HG03280 (cell line): Measurements from ENCODE around the gene EDN1.
"Not testable (repeated sequence)": the region's sequence is repeated elsewhere in the genome, so short reads cannot be mapped to it uniquely, and the experiment has no call there.

ENCODE experiments used
- ATAC-seq: cut with Tn5 transposase; IDR thresholded peaks from one replicate; pipeline ENCODE4 v1.9.1; 2021; ENCODE audit warnings: mild to moderate bottlenecking, moderate library complexity; ENCODE audit not compliant: unreplicated experiment

EDN1 gene

DNA sequence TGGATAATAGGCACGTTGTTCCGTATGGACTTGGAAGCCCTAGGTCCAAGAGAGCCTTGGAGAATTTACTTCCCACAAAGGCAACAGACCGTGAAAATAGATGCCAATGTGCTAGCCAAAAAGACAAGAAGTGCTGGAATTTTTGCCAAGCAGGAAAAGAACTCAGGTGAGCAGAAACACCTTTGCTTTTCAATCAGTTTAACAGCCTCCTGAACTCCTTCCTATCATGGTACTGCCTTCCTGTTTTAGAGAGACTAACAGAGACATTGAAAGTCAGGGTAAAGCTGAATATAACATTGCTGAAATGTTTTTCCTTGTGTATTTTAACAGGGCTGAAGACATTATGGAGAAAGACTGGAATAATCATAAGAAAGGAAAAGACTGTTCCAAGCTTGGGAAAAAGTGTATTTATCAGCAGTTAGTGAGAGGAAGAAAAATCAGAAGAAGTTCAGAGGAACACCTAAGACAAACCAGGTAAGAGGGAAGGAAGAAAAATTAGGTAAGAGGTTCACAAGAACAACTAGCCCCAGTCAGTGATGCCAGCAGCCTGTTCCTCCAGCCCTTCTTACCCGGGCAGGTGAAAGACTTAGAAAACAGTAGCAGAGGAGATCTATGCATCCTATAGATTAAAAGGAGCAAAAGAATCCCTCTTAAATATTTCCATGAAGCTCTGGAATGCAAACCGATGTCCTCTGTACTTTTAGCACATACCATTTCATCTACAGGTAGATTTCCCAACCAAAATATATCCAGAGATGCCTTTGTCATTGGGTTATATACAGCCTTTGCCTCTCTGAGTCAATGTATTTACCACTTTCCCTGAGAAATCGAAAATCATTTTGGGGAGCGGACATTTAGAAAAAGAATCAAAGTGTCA lies 4.0 kb downstream of the EDN1 start:
- ATAC-seq, result no peak

GRCh38 chr6:12294851-12295536 lies 4.8 kb downstream of the EDN1 start:
- ATAC-seq, result no peak

DNA sequence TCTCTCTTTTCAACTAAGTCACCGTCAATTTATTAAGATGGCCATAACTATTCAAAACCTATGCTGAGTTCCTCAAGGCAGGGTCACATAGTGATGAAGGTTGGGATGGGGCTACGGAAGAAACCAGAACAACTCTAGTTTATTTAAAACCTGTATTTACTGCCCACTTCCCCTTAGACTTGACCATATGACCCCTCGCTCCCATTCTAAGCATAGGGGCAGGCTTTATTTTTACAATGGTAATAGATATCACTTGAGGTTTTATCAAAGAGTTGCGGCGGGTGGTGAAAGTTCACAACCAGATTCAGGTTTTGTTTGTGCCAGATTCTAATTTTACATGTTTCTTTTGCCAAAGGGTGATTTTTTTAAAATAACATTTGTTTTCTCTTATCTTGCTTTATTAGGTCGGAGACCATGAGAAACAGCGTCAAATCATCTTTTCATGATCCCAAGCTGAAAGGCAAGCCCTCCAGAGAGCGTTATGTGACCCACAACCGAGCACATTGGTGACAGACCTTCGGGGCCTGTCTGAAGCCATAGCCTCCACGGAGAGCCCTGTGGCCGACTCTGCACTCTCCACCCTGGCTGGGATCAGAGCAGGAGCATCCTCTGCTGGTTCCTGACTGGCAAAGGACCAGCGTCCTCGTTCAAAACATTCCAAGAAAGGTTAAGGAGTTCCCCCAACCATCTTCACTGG lies 5.5 kb downstream of the EDN1 start:
- no peak for ATAC-seq

DNA sequence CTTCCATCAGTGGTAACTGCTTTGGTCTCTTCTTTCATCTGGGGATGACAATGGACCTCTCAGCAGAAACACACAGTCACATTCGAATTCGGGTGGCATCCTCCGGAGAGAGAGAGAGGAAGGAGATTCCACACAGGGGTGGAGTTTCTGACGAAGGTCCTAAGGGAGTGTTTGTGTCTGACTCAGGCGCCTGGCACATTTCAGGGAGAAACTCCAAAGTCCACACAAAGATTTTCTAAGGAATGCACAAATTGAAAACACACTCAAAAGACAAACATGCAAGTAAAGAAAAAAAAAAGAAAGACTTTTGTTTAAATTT lies 6.1 kb downstream of the EDN1 start:
- no peak for ATAC-seq

- no peak for ATAC-seq
These were observed 6.4 kb downstream of the EDN1 start for GRCh38 chr6:12296604-12297003.

GRCh38 chr6:12297363-12298016 lies 7.3 kb downstream of the EDN1 start:
- ATAC-seq, result no peak

- ATAC-seq, result no peak
These were observed 8.1 kb downstream of the EDN1 start for GRCh38 chr6:12298017-12298978.

GRCh38 chr6:12298995-12299394 lies 8.8 kb downstream of the EDN1 start:
- no peak for ATAC-seq

- ATAC-seq, result no peak
These were observed 10.9 kb downstream of the EDN1 start for GRCh38 chr6:12301018-12301417.

- no peak for ATAC-seq
These were observed 14.3 kb downstream of the EDN1 start for GRCh38 chr6:12304487-12304886.

GRCh38 chr6:12309070-12309469 lies 18.9 kb downstream of the EDN1 start:
- no peak for ATAC-seq

DNA sequence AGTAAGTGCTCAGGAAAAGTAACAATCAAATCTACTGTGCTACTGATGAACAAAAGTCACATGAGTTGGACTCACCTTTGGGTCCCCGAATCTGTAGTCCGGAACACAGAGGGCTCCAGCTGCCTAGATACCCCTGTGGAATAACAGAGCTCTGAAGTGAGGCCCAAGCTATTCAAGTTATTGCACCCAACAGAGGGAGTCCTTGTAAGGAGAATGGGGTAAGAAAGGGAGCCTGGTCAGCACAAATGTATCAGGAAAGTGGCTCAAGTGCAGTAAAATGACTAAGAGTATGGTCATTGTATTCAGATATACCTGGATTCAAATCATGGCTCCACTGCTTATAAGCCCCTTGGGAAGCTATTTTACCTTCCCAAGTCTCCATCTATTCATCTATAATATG lies 20.9 kb downstream of the EDN1 start:
- ATAC-seq, result no peak

DNA sequence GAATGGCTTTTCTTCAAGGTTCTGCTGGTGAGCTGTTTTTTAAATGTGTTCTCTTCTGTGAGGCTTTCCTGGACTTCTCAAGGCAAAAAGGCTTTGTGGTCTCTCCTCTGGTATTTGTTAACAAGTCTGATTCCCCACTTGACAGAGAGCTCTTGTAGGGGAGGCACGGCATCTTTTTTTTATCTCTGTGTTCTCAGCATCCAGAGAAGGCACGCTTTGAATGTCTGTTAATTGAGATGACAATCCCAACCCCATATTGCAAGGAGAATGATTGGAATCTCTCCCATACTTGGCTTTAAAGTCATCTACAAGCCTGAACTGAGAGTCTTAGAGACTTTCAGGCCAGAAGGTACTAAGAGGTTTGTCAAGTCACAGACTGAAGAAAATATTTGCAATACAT lies 22.6 kb downstream of the EDN1 start:
- no peak for ATAC-seq

DNA sequence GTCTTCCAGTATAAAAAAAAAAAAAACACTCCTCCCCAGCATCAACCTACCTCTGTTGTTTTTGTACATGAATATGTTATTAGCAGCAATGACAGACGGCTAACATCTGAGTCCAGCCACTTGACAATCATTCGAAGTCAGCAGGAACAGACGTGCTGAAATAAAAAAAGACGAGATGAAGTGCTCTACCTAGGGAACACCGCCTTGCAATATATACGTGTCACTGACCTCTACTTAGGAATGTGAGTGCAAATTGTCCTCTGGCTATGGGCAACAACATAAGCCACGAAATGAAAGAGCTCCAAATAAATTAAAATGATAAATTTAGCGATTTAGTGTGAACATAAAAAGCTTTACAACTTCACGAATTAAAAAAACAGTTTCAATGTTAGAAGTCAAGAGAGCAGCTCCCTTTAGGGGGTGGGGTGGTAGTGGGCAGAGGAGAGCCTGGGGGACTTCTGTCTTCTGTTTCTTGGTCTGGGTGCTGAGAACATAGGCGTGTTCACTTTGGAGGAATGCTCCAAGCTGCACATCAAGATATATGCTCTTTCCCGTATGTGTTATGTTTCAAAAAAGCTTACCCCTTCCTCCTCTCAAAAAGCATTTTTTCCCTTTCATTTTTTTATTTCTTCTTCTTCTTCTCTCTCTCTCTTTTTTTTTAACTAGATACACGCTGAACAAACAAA lies 23.3 kb downstream of the EDN1 start:
- no peak for ATAC-seq

DNA sequence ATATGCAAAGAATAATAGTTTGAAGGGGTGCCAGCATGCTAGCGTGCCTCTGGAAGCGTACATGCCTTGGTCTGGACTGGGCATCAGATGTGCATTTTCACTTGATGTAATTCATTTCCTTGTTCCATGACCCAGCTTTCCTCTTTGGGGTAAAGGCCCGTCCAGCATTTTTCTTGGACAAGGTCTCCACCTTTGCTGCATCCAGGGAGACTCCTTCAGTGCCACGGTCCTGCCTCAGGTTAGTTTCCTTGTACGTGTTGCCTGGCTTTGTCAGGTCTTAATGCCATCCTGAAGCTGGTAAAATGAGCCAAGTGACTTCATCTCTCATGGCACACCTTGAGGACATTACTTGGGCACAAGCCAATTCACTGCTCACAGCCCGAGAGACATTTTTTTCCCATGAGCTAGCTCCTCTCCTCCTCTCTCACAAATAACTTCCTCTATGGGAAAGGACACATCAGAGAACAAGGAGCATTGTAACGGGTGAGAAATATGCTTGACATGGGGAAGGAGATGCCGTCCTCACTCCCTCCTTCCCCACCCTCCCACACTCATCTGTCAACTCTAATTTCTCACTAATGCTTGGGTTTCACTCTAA lies 23.9 kb downstream of the EDN1 start:
- ATAC-seq, result no peak

DNA sequence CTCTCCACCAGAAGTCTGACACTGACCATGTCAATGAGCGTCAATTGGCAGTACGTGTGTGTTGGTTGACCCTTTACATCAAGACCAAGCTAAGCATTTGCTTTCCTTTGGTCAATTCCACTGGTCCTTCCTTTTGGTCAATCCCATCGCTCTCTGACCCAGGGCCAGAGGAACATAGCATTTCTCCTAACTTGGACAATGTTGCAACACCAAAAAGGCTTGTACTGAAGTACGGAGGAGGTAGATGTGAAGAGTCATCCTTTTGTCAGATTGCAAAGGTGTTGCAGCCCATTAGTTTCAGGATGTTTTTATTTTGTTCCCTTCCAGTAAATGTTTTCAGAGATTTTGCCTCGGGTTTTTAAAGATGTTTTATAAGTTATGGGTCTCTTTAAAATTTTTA lies 24.6 kb downstream of the EDN1 start:
- no peak for ATAC-seq

GRCh38 chr6:12315292-12316081 lies 25.3 kb downstream of the EDN1 start:
- ATAC-seq, result no peak

DNA sequence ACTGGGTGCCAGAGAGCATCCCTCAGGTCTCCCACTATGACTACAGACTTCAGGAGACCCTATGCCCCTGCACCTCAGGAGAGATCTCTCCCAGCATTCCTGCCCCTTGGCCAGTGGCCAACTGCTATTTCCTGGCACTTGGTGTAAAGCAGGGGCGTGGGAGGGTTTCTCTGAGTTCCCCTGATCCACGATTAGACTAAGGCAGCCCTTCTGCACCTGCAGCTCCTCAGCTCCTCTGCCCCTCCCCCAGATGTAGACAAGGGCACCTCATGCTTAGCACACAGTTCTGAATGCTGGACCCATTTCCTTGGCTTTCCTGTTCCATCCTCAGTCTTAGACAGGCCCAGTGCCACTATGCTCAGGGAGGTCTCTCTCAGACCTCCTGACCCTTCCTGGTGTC lies 28.6 kb downstream of the EDN1 start:
- ATAC-seq, result no peak

GRCh38 chr6:12320074-12320473 lies 29.9 kb downstream of the EDN1 start:
- not testable (repeated sequence) for ATAC-seq
